DLD1 (cell line): ENCODE results near the gene PRR36.
"Not testable (repeated sequence)": the region's sequence is repeated elsewhere in the genome, so short reads cannot be mapped to it uniquely, and the experiment has no call there.

Source experiments
- in situ Hi-C: cut with HindIII; loops from 2 replicates; pipeline ENCODE4 v1.10.0; 2017; ENCODE audit warnings: low sequenced_read_pairs

Gene PRR36

DNA sequence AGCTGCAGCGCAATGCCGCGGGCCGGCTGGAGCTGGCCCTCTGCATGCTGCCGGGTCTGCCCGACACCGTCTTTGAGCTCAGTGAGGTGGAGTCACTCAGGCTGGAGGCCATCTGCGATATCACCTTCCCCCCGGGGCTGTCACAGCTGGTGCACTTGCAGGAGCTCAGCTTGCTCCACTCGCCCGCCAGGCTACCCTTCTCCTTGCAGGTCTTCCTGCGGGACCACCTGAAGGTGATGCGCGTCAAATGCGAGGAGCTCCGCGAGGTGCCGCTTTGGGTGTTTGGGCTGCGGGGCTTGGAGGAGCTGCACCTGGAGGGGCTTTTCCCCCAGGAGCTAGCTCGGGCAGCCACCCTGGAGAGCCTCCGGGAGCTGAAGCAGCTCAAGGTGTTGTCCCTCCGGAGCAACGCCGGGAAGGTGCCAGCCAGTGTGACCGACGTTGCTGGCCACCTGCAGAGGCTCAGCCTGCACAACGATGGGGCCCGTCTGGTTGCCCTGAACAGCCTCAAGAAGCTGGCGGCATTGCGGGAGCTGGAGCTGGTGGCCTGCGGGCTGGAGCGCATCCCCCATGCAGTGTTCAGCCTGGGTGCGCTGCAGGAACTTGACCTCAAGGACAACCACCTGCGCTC is 25.7 kb upstream of the PRR36 start:
- in situ Hi-C loops: no loop called here

DNA sequence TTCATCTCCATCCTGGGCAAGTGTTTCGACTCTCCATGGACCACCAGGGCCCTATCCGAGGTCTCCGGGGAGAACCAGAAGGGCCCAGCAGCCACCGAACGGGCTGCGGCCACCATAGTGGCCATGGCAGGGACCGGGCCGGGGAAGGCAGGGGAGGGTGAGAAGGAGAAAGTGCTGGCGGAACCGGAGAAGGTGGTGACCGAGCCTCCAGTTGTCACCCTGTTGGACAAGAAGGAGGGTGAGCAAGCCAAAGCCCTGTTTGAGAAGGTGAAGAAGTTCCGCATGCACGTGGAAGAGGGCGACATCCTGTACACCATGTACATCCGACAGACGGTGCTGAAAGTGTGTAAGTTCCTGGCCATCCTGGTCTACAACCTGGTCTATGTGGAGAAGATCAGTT is 24.8 kb upstream of the PRR36 start:
- in situ Hi-C loops: no loop called here

DNA sequence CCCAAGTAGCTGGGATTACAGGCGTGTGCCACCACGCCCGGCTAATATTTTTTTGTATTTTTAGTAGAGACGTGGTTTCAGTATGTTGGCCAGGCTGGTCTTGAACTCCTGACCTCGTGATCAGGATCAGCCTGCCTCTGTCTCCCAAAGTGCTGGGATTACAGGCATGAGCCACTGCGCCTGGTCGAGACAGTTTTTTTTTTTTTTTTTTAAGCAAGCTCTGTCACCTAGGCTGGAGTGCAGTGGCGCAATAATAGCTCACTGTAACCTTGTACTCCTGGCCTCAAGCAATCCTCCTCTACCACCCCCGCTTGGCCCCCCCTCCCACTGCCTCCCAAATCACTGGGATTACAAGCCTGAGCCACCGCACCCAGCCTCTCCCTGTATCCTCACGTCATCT is 23.1 kb upstream of the PRR36 start:
- in situ Hi-C loops: no loop called here

DNA sequence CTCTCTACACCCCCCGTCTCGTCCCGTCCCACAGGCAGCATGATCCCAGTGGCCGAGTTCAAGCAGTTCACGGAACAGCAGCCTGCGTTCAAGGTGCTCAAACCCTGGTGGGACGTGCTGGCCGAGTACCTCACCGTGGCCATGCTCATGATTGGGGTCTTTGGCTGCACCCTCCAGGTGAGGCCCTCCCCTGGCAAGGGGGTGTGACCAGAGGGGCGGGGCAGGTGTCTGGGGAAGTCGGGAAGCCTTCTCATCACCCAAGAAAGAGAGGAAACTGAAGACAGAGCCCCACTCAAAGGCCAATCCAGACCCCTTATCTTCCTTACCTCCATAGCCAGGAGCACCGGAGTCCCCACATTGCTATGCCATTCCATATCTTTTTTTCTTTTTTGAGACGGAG is 21.4 kb upstream of the PRR36 start:
- in situ Hi-C loops: no loop called here

DNA sequence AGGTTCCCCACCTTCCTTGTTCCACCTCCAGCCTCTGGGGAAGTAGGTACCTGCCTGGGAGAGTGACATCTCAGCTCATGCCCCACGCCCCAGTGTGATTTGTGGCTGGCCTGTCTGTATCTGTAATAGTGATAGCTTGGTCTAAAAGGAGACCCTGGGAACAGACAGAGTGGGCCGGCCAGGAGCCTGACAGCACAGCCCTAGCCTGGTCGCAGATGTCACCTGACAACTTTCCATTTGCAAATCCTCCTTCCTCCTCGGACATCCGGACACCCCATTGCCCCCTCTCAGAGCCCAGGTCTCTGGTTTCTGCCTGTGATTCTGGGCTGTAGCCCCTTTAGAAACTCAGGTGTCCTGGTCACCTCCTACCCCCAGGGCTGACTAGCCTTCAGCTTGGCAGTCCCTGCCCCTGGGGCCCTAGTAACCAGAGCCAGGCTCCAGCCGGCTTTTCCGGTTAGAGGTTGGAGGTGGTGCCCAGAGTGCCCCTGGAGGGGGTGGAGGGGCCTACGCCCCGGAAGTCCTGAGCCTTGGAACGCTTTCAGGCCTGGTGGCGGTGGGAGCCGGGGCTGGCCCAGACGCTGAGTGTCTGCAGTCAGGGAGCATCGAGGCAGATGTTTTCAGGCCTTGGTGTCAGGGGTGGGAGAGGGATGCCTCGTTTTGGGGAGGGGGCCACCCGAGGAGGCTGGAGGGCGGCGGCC is 20.6 kb upstream of the PRR36 start:
- in situ Hi-C loops: no loop called here

DNA sequence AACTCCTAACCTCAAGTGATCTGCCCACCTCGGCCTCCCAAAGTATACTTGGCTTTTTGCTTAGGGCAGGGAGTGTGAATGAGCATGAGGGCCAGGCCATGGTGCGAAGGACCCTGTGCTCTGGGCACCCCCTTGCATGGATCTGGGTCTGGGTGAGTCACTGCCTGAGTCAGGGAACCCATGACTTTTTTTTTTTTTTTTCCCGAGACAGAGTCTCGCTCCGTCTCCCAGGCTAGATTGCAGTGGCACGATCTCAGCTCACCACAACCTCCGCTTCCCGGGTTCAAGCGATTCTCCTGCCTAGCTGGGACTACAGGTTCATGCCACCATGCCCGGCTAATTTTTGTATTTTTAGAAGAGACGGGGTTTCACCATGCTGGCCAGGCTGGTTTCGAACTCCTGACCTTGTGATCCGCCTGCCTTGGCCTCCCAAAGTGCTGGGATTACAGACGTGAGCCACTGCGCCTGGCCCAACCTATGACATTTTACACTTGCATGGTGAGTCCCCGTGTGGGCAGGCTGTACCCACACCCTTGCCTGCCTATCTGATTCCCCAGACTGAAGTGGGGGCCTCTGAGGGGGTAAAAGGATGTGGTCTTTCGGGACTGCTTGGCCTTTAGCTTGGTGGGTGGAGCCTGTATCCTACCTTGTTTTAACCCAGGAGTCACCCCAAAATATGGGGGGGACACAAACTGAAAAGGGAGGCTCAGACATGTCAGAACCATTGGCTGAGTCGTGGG is 19.3 kb upstream of the PRR36 start:
- in situ Hi-C loops: not testable (repeated sequence)

DNA sequence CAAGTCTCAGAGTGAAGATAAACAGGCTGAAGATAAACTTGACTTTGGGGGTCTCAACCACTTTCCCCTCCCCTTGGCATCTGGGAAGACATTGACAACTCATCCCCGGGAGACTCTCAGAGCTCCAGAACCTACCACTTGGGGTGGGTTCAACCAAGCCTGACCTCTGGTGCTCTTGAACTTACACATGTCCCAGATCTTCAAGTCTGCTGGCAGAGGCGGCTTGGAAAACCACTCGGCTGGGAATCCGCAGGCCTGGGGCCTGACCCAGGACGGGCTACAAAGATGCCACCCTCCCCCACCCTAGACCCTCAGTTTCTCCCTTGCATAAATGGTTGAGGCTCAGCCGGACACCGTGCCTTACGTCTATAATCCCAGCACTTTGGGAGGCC is 14.6 kb upstream of the PRR36 start:
- in situ Hi-C loops: no loop called here

DNA sequence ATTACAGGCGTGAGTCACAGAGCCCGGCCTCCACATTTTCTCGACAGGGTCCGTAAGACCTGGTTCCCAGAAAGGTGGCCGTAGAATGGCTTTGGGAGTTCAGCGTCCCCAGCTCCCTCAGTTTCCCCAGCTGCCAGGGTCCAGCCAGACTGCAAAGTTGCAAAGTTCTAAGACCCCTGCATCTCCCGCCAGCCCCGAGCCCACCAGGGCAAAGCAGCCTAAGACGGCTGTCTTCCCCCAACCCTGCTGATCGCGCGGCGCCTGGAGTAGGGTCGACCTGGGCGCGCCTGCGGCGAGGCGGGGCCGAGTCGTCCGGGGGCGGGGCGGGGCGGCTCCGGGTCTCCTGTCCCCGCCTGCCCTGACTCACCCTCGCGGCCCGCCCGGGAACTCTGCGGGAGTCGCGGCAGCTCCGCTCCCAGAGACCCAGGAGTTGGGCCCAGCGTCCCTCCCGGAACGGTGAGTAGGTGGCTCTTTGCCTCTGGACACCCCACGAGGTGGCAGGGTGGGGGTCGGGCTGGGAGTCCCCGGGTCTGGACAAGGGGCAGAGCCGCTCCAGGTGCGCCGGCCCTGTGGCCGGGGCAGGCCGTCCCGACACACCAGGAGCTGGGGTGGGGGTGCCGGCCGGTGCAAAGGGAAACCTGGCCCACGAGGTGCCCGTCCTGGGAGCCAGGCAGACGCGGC is 14.1 kb upstream of the PRR36 start, which contains the start of gene LRRC8E:
TSS of gene LRRC8E (plus strand) at position 366 of the 681 bp plus-strand sequence. CDS start 7,094 bp downstream, outside the sequence.
- in situ Hi-C loops: no loop called here

DNA sequence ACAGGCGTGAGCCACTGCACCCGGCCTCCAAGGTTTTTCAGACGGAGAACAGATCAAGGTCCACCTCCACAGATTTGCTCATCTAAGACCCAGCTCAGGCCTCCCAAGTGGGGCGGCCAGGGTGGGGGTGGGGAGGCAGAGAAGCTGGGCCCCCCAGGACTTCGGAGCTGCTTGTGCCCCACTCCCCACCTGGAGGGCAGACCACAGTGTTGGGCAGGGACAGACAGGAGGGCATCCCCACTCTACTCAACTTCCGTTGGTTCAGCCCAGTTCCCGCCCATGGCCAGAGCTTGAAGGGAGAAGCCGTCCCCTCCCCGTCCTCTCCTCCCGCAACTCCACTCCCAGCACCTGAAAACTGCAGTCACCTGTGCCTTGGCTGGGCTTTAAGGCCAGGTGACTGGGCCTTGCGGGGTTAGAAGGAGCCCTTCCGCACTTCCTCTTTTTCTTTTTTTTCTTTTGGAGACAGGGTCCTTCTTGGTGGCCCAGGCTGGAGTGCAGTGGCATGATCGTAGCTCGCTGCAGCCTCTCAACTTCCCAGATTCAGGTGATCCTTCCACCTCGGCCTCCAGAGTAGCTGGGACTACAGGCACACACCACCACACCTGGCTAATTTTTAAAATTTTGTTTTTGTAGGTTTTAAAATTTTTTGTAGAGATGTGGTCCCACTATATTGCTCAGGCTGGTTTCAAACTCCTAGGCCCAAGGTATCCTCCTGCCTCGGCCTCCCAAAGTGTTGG is 13.4 kb upstream of the PRR36 start:
- in situ Hi-C loops: no loop called here

DNA sequence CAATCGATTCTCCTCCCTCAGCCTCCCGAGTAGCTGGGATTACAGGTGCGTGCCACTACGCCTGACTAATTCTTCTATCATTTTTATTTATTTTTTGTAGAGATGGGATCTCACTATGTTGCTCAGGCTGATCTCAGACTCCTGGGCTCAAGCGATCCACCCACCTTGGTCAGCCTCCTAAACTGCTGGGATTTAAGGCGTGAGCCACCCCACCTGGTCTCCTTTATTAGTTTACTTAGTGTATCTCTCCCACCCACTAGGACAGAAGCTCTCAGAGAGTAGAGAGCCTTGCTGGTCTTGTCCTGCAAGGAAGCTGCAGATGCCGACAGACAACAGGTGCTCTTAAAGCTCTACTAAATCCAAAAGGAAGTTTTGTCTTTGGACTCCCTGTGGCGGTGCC is 11.6 kb upstream of the PRR36 start:
- in situ Hi-C loops: no loop called here

DNA sequence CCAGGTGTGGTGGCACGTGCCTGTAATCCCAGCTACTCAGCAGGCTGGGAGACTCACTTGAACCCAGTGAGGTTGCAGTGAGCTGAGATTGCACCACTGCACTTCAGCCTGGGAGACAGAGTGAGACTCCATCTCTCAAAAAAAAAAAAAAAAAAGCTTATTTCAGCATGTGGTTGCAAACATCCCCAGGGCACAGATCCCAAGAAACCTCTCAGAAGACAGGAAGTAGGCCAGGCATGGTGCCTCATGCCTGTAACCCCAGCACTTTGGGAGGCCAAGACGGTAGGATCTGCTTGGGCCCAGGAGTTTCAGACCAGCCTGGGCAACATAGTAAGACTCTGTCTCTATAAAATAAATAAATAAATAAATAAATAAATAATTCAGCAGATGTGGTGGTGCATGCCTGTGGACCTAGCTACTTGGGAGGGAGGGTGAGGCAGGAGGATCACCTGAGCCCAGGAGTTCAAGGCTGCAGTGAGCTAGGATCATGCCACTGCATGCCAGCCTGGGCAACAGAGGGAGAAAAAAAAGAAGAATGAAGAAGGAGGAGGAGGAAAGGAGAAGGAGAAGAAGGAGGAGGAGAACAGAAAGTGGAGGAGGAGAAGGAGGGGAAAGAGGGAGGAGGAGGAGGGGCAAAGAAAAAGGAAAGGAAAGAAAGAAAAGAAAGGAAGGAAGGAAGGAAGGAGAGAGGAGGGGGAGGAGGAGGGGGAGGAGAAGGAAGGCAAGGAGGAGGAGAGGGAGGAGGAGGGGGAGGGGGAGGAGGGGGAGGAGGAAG is 9.8 kb upstream of the PRR36 start:
- in situ Hi-C loops: no loop called here

DNA sequence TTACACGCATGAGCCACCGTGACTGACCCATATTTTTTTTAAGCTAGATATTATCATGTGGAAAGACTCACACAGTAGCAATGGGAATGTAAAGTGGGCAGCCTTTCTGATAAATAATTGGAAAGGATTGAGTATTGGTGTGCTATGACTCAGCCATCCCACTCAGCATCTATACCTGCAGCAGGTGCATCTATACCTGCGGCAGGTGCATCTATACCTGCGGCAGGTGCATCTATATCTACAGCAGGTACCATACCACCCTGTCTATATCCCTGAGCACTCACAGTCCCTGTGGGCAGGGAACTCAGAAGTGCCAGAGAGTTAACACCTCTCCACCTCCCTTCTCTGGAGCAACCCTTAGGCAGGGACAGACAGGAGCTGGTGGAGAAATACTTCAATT is 8.9 kb upstream of the PRR36 start:
- in situ Hi-C loops: no loop called here

DNA sequence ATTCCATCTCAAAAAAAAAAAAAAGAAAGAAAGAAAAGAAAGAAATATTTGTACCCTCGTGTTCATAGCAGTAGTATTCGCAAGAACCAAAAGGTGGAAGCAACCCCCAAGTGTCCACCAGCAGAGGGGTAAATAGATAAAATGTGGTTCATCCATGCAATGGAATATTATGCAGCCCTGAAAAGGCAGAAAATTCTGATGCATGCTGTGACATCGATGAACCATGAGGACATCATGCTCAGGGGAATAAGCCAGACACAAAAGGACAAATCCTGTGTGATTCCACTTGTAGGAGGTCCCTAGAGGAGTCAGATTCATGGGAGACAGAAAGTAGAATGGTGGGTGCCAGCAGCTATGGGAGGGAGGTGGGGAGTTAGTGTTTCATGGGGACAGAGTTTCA is 7.7 kb upstream of the PRR36 start:
- in situ Hi-C loops: no loop called here

DNA sequence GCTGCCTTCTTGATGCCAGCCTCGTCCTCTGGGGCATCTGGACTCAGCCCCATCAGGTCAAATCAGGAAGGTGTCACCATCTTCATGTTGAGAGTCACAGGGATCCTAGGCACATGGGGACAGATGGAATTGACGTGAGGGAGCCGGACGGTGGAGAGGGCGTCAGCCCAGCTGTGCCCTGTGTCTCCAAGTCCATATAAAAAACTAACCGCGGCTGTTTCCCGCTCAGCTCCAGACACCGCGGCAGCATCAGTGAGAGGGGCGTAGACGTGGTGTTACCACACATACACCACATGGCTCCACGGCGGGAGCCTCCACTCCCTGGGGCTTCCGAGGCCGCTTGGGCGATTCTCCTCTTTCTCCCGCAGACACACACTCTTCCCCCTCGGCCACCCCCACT is 5.6 kb upstream of the PRR36 start:
- in situ Hi-C loops: no loop called here

DNA sequence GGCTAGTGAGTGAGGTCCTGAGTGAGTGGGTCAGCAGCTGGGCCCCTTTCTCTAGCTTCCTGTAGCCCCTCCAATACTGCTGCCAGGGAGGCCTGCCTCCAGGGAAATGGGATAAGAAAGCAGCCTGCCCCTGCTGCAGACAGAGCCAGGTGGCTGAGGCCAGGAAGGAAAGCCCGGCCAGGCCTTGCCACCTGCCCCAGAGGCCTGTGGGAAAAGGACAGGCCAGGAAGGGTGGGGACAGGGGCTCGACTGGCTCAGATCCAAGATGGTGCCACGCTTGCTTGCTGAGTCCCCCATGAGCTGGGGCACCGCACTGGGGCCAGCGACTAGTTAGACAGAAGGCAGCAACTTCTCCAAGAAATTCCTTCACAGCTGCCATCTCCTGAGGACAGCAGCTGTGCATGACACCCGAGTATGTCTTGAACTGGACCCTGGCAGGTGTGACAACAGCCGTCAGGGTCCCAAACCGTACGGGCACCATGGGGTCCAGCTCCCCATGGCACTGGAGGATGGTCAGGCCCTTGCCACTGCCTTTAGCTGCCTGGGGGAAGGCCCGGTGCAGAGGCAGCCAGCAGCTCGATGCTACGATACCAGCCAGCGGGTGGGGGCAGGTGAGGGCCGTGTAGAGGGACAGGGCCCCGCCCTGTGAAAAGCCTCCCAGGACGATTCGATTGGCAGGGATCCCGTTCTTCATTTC is 5.1 kb upstream of the PRR36 start:
- in situ Hi-C loops: no loop called here

DNA sequence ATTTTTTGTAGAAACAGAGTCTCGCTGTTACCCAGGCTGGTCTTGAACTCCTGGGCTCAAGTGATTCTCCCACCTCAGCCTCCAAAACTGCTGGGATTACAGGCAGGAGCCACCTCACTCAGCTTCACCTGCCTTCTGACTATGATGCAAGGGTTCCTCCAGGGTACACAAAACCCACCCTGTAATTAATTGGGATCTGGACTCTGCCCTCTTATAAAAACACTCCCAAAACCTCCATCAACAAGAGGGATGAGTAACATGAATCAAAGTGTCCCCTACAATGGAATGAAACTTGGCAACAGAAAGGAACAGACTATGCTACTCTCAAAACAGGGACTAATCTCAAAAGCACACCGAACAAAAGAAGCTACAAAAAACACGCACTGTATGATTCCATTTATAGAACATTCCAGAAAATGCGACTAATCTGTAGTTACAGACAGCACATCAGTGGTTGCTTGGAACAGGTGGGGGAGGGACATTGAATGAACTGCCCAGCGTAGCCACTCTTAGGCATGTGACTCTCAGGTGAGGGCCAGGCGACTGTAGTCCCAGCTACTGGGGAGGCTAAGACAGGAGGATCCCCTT is 3.2 kb upstream of the PRR36 start:
- in situ Hi-C loops: no loop called here

DNA sequence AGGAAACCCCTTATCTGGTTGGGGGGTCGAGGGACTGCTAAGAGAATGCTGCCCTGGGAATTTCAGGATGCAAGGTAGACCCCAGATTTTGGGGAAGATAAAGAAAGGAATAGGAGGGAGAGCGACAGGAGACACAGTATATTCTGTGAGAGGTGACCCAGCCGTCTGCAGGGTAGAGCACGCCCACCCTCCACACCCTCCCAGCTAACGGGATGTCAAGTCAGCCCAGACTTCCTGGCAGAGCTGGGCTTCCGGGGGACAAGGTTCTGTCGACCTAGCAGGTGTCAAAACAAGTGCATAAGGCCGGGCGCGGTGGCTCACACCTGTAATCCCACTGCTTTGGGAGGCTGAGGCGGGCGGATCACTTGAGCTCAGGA is 695 bp upstream of the PRR36 start:
- in situ Hi-C loops: loop anchor here (25.0 kb wide), 1 partner anchor 163 kb away; the partner anchor contains the start of gene FCER2

DNA sequence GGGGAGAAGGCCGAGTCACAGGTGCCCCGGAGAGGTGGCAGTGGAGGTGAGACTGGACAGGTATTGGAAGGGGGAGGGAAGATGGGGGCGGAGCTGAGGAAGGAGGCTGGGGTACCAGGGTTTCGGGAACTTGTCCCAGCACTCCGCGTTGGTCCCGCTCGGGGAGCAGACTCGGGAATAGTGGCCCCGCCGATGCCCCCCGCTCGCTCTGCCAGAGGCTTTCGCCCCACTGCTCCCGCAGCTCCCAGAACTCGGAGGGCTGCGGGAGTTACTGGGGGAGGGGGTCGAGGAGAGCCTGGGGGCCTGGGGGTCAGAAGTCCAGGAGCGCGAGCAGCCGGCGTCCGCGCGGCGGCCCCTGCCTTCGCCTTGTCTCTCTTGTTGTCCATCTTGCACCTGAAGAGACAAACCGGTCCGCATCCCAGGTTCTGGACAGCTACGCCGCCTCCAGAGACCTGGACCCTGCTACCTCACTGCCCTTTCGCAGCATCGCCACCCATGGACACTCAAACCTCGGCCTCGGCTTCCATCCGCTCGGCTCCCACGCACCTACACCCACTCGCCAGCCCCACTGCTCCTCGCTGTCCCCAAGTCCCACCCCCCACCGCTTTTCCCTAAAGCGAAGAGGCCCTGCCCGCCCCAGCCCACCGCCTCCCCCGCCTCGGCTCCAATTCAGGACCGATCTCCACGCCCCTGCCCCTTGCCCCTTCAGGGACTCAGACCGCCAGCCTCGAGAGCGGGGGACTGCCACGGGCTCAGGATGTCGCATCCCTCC is 700 bp downstream of the PRR36 start:
- in situ Hi-C loops: loop anchor here (25.0 kb wide), 1 partner anchor 161 kb away; the partner anchor contains the start of gene FCER2
